ENCODE results near the gene HOXA5. TPM values are rescaled to one million over a fixed set of nuclear protein-coding genes. Genes with fewer than 3 reads are reported as not detected.

HOXA5 gene
- total and polyA plus RNA-seq, 2 of the 8 experiments (the other 6 are each of a cell fraction or from before 2014, with no cell fraction given), result not detected

DNA sequence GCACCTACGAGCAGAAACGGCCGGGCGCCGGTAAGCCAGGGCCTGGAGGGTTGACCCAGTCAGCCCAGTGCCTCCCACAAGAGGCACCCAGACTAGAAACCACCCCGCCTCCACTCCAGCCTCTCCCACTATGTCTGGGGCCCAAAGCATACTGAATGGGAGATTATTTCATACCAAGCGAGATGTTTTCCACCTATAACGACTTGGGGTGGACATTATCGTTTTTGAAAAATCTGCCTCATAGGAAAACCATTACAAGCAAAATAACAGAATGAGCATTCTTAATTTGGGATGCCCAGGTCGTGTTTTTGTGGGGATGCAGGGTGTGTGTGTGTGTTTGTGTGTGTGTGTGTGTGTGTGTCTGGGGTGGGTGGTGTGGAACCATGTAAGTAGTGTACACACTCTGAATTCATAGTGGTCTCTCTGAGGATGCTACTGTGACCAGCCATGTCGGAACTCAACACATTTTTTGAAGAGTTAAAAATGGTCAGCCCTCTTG is 2.5 kb upstream of the HOXA5 start:
- Histone ChIP-seq H3K9me3 (ENCODE audit: insufficient read depth in 2 of 2, low read depth in 1 of 2, low read length in 1 of 2) (peaks cover 0 to 3% of the 10 kb centered on the region in 2 experiments; a peak in 1 of 4 replicates), H3K4me3 (ENCODE audit: extremely low read depth in 1 of 4, insufficient read depth in 2 of 4, low read depth in 3 of 4, low read length in 4 of 4) (no peak overlapping the region), H3K23me2 (ENCODE audit: low read depth, low read length) (peaks cover 9% of the 10 kb centered on the region), H3K36me3 (ENCODE audit: control insufficient read depth in 2 of 4, insufficient read depth in 4 of 4, low read length in 3 of 4) (peaks cover 0 to 6% (median 0%) of the 10 kb centered on the region in 4 experiments; a peak in 1 of 8 replicates), H3K27ac (ENCODE audit: low read depth, low read length) (no peak overlapping the region), H2BK120ac (replicated peaks; ENCODE audit: low read depth, low read length) (no peak overlapping the region), H3K14ac (ENCODE audit: insufficient read length) (no peak overlapping the region), H3K18ac (ENCODE audit: extremely low read depth, low read length) (no peak overlapping the region), H3K9ac (replicated peaks in 1 of 4; ENCODE audit: extremely low read depth in 1 of 4, low read depth in 3 of 4, low read length in 3 of 4) (no peak overlapping the region), H3K79me2 (ENCODE audit: control insufficient read depth in 1 of 2, insufficient read depth in 2 of 2, low read length in 2 of 2) (no peaks in the 10 kb centered on the region), H2AFZ (ENCODE audit: low read length) (no peak overlapping the region), H3K4me2 (ENCODE audit: insufficient read depth in 1 of 2, low read depth in 2 of 2, low read length in 2 of 2) (no peak overlapping the region), H2BK20ac (ENCODE audit: low read length) (no peak overlapping the region), H4K20me1 (replicated peaks in 1 of 2; ENCODE audit: control insufficient read depth in 1 of 2, insufficient read depth in 2 of 2, low read length in 2 of 2) (peaks cover 27 to 29% of the 10 kb centered on the region in 2 experiments), H3K4ac (replicated peaks; ENCODE audit: insufficient read length, low read depth, low read length) (no peak overlapping the region), H3K27me3 (replicated peaks in 1 of 4; ENCODE audit: control insufficient read depth in 3 of 4, extremely low read depth in 1 of 4, insufficient read depth in 3 of 4, low read length in 3 of 4) (peaks cover 97 to 100% (median 99%) of the 10 kb centered on the region in 4 experiments), H3K23ac (ENCODE audit: insufficient read length) (no peak overlapping the region), H4K8ac (ENCODE audit: extremely low read depth, insufficient read depth, low read length) (no peak overlapping the region; the same call in 1 of the 2 replicates), H2AK5ac (ENCODE audit: low read depth, low read length) (no peak overlapping the region), H3K56ac (replicated peaks; ENCODE audit: insufficient read length, low read depth, low read length) (no peak overlapping the region), H3K4me1 (replicated peaks in 1 of 4; ENCODE audit: control insufficient read depth in 3 of 4, insufficient read depth in 4 of 4, low read length in 3 of 4) (peaks cover 0 to 9% (median 6%) of the 10 kb centered on the region in 4 experiments; a peak in 5 of 7 replicates), H2BK5ac (ENCODE audit: low read depth, low read length) (no peak overlapping the region), H4K5ac (ENCODE audit: insufficient read length, low read depth, low read length) (no peak overlapping the region), H4K91ac (replicated peaks; ENCODE audit: insufficient read length, low read length) (no peak overlapping the region), H3K79me1 (ENCODE audit: low read depth, low read length) (no peaks in the 10 kb centered on the region), H2BK12ac (ENCODE audit: low read depth, low read length) (no peak overlapping the region), H2BK15ac (ENCODE audit: low read length) (no peak overlapping the region)
- TF ChIP-seq EZH2 (IDR thresholded peaks at IDR 0.05; ENCODE audit: low read depth, low read length, severe bottlenecking) (peak; percentile 8), ASH2L (IDR thresholded peaks at IDR 0.05; ENCODE audit: low read length) (no peak)
- 60% methylated on average over 11 of the region's 11 CpGs; no CpG with 5 or more reads in 1 of the 2 experiments for WGBS, 2 experiments (ENCODE audit: extremely low coverage in 1 of 2, insufficient coverage in 1 of 2, insufficient read length in 1 of 2, insufficient replicate concordance in 2 of 2, low coverage in 1 of 2, low lambda C conversion rate in 2 of 2, missing lambda C conversion rate in 1 of 2)
- ChIA-PET POLR2A (ENCODE audit: partially characterized antibody) (no interaction called here), CTCF (ENCODE audit: partially characterized antibody) (interaction anchor here (1.1 to 12.5 kb wide), 11 partner anchors 8 to 453 kb away, joined by 3 to 123 read pairs (median 15); partner anchors contain the start of genes HOXA1, HOXA10 and HOXA3)
- DNase-seq (ENCODE audit: low read depth in 1 of 2, low spot score in 2 of 2) (no peak), FAIRE-seq (no peak)
